ENCODE measurements around the gene NANP. TPM values are rescaled to one million over a fixed set of nuclear protein-coding genes. Genes with fewer than 3 reads are reported as not detected.

The NANP gene
- total and polyA plus RNA-seq, 2 of the 13 experiments (the other 11 are each of a cell fraction or from before 2014, with no cell fraction given) = 8.9 to 21.5 TPM

DNA sequence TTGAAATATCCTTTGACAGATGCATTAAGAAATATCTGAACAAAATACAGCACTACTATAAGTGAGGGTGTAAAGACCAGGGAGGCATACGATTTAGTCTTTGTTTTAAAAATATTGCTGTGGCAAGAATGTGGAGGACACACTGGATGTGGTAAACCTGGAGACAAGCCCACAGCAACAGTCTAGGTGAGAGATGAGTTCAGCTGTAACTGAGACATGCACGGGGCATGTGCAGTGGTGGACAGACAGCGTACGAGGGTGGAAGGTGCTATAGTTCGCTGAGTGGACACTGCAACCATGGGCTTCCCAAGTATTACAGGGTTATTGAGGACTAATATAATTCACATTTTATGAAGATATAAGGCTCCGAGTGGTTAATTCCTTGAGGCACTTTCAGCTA, 1.8 kb downstream of the NANP start (continued):
- TF ChIP-seq, protein P1, sequence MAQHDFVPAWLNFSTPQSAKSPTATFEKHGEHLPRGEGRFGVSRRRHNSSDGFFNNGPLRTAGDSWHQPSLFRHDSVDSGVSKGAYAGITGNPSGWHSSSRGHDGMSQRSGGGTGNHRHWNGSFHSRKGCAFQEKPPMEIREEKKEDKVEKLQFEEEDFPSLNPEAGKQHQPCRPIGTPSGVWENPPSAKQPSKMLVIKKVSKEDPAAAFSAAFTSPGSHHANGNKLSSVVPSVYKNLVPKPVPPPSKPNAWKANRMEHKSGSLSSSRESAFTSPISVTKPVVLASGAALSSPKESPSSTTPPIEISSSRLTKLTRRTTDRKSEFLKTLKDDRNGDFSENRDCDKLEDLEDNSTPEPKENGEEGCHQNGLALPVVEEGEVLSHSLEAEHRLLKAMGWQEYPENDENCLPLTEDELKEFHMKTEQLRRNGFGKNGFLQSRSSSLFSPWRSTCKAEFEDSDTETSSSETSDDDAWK (CRISPR knock-in tag; IDR thresholded peaks at IDR 0.05) = no peak
- no peak for TF ChIP-seq FLYWCH1 (CRISPR knock-in tag; IDR thresholded peaks at IDR 0.05)
- TF ChIP-seq, protein P2, sequence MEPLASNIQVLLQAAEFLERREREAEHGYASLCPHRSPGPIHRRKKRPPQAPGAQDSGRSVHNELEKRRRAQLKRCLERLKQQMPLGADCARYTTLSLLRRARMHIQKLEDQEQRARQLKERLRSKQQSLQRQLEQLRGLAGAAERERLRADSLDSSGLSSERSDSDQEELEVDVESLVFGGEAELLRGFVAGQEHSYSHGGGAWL (CRISPR knock-in tag; IDR thresholded peaks at IDR 0.05) = no peak
- no peak for TF ChIP-seq ZNF619 (CRISPR knock-in tag; IDR thresholded peaks at IDR 0.05)
- no peak for TF ChIP-seq ATF7-NPFF (CRISPR knock-in tag; IDR thresholded peaks at IDR 0.05; ENCODE audit: low read depth)
- TF ChIP-seq ZNF331 (CRISPR knock-in tag; IDR thresholded peaks at IDR 0.05) = no peak
- TF ChIP-seq ZNF263 (CRISPR knock-in tag; IDR thresholded peaks at IDR 0.05) = no peak
- TF ChIP-seq ZNF20 (CRISPR knock-in tag; IDR thresholded peaks at IDR 0.05) = no peak
- TF ChIP-seq GLI4 (CRISPR knock-in tag; IDR thresholded peaks at IDR 0.05; ENCODE audit: borderline replicate concordance) = no peak
- TF ChIP-seq SIN3B (IDR thresholded peaks at IDR 0.05; ENCODE audit: low read length) = no peak
- no peak for TF ChIP-seq ATF1 (CRISPR knock-in tag; IDR thresholded peaks at IDR 0.05)
- 0 out of 2 replicates have a peak, but pooled peaks have one; percentile 54 for TF ChIP-seq ZNF317 (CRISPR knock-in tag; IDR thresholded peaks at IDR 0.05)
- TF ChIP-seq, protein P3, sequence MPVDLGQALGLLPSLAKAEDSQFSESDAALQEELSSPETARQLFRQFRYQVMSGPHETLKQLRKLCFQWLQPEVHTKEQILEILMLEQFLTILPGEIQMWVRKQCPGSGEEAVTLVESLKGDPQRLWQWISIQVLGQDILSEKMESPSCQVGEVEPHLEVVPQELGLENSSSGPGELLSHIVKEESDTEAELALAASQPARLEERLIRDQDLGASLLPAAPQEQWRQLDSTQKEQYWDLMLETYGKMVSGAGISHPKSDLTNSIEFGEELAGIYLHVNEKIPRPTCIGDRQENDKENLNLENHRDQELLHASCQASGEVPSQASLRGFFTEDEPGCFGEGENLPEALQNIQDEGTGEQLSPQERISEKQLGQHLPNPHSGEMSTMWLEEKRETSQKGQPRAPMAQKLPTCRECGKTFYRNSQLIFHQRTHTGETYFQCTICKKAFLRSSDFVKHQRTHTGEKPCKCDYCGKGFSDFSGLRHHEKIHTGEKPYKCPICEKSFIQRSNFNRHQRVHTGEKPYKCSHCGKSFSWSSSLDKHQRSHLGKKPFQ (CRISPR knock-in tag; IDR thresholded peaks at IDR 0.05; ENCODE audit: insufficient replicate concordance) = no peak
- no peak for TF ChIP-seq ZBTB3 (CRISPR knock-in tag; IDR thresholded peaks at IDR 0.05; ENCODE audit: borderline replicate concordance, low read depth)
- TF ChIP-seq ZSCAN25 (CRISPR knock-in tag; IDR thresholded peaks at IDR 0.05) = no peak
- TF ChIP-seq ZNF224 (CRISPR knock-in tag; IDR thresholded peaks at IDR 0.05) = 0 out of 2 replicates have a peak, but pooled peaks have one; percentile 40
- TF ChIP-seq PAWR (CRISPR knock-in tag; IDR thresholded peaks at IDR 0.05; ENCODE audit: borderline replicate concordance) = no peak
- no peak for TF ChIP-seq TOE1 (CRISPR knock-in tag; IDR thresholded peaks at IDR 0.05)
- TF ChIP-seq NFIC (IDR thresholded peaks at IDR 0.05; ENCODE audit: low read length) = no peak
- no peak for TF ChIP-seq ELF4 (CRISPR knock-in tag; IDR thresholded peaks at IDR 0.05; ENCODE audit: borderline replicate concordance)
- no peak for TF ChIP-seq MAZ (IDR thresholded peaks at IDR 0.05; ENCODE audit: borderline replicate concordance, low read depth, low read length)
- no peak; the same call in 1 of the 2 replicates for TF ChIP-seq MAZ (CRISPR knock-in tag; IDR thresholded peaks at IDR 0.05; ENCODE audit: low read depth)
- 0 out of 2 replicates have a peak, but pooled peaks have one; percentile 9 for TF ChIP-seq FOSL2 (CRISPR knock-in tag; IDR thresholded peaks at IDR 0.05)
- no peak for TF ChIP-seq SRSF1 (optimal IDR thresholded peaks at IDR 0.05; ENCODE audit: low read depth, low read length)
- TF ChIP-seq ZNF615 (CRISPR knock-in tag; IDR thresholded peaks at IDR 0.05; ENCODE audit: borderline replicate concordance) = no peak
- TF ChIP-seq, protein P4, sequence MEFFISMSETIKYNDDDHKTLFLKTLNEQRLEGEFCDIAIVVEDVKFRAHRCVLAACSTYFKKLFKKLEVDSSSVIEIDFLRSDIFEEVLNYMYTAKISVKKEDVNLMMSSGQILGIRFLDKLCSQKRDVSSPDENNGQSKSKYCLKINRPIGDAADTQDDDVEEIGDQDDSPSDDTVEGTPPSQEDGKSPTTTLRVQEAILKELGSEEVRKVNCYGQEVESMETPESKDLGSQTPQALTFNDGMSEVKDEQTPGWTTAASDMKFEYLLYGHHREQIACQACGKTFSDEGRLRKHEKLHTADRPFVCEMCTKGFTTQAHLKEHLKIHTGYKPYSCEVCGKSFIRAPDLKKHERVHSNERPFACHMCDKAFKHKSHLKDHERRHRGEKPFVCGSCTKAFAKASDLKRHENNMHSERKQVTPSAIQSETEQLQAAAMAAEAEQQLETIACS (CRISPR knock-in tag; IDR thresholded peaks at IDR 0.05) = no peak
- TF ChIP-seq GPN1 (CRISPR knock-in tag; IDR thresholded peaks at IDR 0.05; ENCODE audit: borderline replicate concordance) = no peak
- TF ChIP-seq ZNF253 (CRISPR knock-in tag; IDR thresholded peaks at IDR 0.05; ENCODE audit: borderline replicate concordance) = no peak

Measured in HepG2 (cell line).